Muscle layer of duodenum (tissue), 2 donors: Measurements from ENCODE around the gene OCLN.

Experiments
- H3K27ac ChIP-seq: one replicate; pipeline ENCODE4 v1.7.0; 2013; ENCODE audit warnings: mild to moderate bottlenecking, low read length
- H3K27me3 ChIP-seq: one replicate; pipeline ENCODE4 v1.7.0; 2013; ENCODE audit warnings: low read depth, mild to moderate bottlenecking, control low read depth, low read length
- H3K36me3 ChIP-seq, 2 donors: one replicate each; pipeline ENCODE4 v1.7.0; 2013; ENCODE audit warnings: low read length in 2 of 2, control low read depth in 1 of 2, mild to moderate bottlenecking in 1 of 2; ENCODE audit not compliant: insufficient read depth in 2 of 2, control insufficient read depth in 1 of 2
- H3K4me1 ChIP-seq, 2 donors: one replicate each; pipeline ENCODE4 v1.7.0; 2013; ENCODE audit warnings: low read length in 2 of 2, mild to moderate bottlenecking in 2 of 2, control low read depth in 1 of 2, moderate library complexity in 1 of 2; ENCODE audit not compliant: insufficient read depth in 2 of 2, control insufficient read depth in 1 of 2
- H3K4me3 ChIP-seq, 2 donors: one replicate each; pipeline ENCODE4 v1.7.0; 2013; ENCODE audit warnings: low read length in 2 of 2, low read depth in 1 of 2, mild to moderate bottlenecking in 1 of 2
- H3K9me3 ChIP-seq, 2 donors: one replicate each; pipeline ENCODE4 v1.7.0; 2013; ENCODE audit warnings: low read length in 2 of 2, control low read depth in 1 of 2, mild to moderate bottlenecking in 1 of 2; ENCODE audit not compliant: control insufficient read depth in 1 of 2
- donor health status: healthy.

Gene OCLN

DNA sequence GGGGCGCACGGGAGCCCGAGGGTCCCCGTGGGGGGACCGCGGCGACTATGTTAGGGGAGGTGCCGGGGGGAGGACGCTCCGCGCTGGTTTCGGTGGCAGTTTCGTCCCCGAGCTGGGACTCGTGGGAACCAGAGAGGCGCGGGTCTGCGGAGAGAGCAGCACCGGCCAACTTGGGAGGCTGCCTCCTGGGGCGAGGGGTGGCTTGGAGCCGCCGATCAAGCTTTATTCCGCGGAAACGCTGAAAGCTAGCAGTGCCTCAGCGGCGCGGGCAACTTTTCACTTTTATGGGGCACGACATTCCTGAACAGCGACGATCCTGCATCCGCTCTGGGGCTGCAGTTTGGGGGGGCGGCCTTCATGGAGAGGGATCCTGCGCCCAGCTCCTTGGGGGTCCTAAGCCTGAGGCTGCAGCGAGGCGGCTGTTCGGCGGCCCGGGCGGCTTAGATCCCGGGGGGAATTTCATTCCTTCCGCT is 369 bp downstream of the OCLN start:
- Histone ChIP-seq H3K36me3 (no peaks in the 10 kb centered on the region), H3K9me3 (no peaks in the 10 kb centered on the region), H3K4me1 (peaks cover 0 to 24% of the 10 kb centered on the region in 2 donors), H3K4me3 (peak overlapping the region; percentile 60 to 89), H3K27me3 (peaks cover 13% of the 10 kb centered on the region), H3K27ac (peak overlapping the region; percentile 75)

GRCh38 chr5:69493396-69494133 is 975 bp downstream of the OCLN start:
- Histone ChIP-seq H3K4me1 (peaks cover 0 to 24% of the 10 kb centered on the region in 2 donors), H3K27me3 (peaks cover 13% of the 10 kb centered on the region), H3K9me3 (no peaks in the 10 kb centered on the region), H3K4me3 (peak overlapping the region; percentile 60 to 89), H3K36me3 (no peaks in the 10 kb centered on the region), H3K27ac (peak overlapping the region; percentile 75)

GRCh38 chr5:69494452-69494851 is 1.9 kb downstream of the OCLN start:
- no peaks in the 10 kb centered on the region for H3K36me3 ChIP-seq
- H3K27me3 ChIP-seq, result peaks cover 13% of the 10 kb centered on the region
- no peak overlapping the region for H3K27ac ChIP-seq
- H3K4me3 ChIP-seq, result no peak overlapping the region
- no peaks in the 10 kb centered on the region for H3K9me3 ChIP-seq
- peaks cover 0 to 24% of the 10 kb centered on the region in 2 donors for H3K4me1 ChIP-seq

- no peaks in the 10 kb centered on the region for H3K36me3 ChIP-seq
- no peak overlapping the region for H3K27ac ChIP-seq
- no peak overlapping the region for H3K4me3 ChIP-seq
- H3K4me1 ChIP-seq, result peaks cover 0 to 22% of the 10 kb centered on the region in 2 donors
- H3K9me3 ChIP-seq, result no peaks in the 10 kb centered on the region
- H3K27me3 ChIP-seq, result peaks cover 10% of the 10 kb centered on the region
Observed at GRCh38 chr5:69497006-69497520, 4.5 kb downstream of the OCLN start.

DNA sequence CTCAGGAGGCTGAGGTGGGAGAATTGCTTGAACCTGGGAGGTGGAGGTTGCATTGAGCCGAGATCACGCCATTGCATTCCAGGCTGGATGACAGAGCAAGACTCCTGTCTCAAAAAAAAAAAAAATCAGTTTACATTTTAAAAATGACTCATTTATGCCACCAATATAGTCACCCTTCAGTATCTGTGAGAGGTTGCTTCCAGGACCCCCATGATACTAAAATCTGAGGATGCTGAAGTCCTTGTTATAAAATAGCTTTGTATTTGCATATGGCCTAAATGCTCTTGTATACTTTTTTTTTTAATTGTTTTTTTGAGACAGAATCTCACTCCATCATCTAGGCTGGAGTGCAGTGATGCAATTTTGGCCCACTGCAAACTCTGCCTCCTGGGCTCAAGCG is 5.8 kb downstream of the OCLN start:
- H3K4me1 ChIP-seq, result peaks cover 0 to 9% of the 10 kb centered on the region in 2 donors
- H3K4me3 ChIP-seq, result no peak overlapping the region
- no peaks in the 10 kb centered on the region for H3K9me3 ChIP-seq
- no peaks in the 10 kb centered on the region for H3K36me3 ChIP-seq
- H3K27me3 ChIP-seq, result peaks cover 6% of the 10 kb centered on the region
- no peak overlapping the region for H3K27ac ChIP-seq

DNA sequence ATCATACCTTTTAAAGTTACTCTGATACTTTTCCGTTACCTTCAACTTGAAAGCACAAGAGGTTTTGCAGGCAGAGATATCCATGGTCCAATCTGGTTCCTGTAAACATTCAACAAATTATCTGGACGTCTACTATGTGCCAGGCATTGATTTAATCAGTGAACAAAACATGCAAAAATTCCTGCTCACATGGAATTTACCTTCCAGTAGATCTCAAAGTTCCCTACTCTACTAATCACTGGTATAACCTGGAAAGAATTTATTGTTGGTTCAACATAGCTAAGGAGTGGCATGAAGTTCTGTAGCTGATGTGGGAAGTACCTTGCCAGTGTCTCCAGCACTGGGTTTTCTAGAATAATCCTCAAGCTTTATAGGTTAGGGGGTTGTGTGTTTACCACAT is 9.8 kb downstream of the OCLN start:
- Histone ChIP-seq H3K27me3 (no peaks in the 10 kb centered on the region), H3K27ac (no peak overlapping the region), H3K36me3 (no peaks in the 10 kb centered on the region), H3K4me1 (no peaks in the 10 kb centered on the region), H3K4me3 (no peak overlapping the region), H3K9me3 (no peaks in the 10 kb centered on the region)

DNA sequence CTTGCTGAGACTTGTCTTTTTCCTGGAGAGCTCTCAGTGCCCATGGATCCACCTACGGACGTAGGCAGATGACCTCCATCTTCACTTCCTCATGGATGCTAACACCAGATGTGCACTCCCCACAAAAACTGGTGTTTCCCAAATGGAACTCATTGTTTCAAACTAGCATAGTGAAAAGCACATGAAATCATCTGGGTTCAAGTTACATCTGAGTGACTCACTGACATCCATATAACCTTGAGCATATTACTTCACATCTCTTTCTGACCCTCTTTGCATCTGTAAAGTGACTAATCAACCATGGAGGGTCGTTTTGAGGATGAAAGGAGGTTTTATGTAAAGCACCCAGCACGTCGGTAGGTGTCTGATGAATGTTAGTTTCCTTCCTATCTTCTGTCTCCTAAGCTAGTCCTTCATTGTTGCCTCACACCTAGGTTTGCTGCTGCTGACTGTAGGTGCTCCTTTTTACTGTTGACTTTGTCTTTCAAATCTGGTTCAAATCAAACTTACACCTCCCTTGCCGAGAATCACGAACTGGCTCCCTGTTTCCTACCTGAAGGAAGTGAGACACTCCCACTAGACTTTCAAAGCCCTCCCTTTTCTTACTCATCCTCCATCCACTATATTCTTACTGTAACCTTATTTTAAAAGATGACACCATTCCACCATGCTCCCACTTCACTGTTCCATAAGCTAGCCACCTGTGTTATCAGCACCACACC is 10.3 kb downstream of the OCLN start:
- no peaks in the 10 kb centered on the region for H3K27me3 ChIP-seq
- no peak overlapping the region for H3K4me3 ChIP-seq
- H3K27ac ChIP-seq, result no peak overlapping the region
- no peaks in the 10 kb centered on the region for H3K9me3 ChIP-seq
- no peaks in the 10 kb centered on the region for H3K4me1 ChIP-seq
- no peaks in the 10 kb centered on the region for H3K36me3 ChIP-seq

- H3K9me3 ChIP-seq, result no peaks in the 10 kb centered on the region
- H3K27ac ChIP-seq, result no peak overlapping the region
- H3K4me3 ChIP-seq, result no peak overlapping the region
- H3K4me1 ChIP-seq, result no peaks in the 10 kb centered on the region
- H3K27me3 ChIP-seq, result no peaks in the 10 kb centered on the region
- H3K36me3 ChIP-seq, result no peaks in the 10 kb centered on the region
Observed at GRCh38 chr5:69504036-69504435, 11.4 kb downstream of the OCLN start.

DNA sequence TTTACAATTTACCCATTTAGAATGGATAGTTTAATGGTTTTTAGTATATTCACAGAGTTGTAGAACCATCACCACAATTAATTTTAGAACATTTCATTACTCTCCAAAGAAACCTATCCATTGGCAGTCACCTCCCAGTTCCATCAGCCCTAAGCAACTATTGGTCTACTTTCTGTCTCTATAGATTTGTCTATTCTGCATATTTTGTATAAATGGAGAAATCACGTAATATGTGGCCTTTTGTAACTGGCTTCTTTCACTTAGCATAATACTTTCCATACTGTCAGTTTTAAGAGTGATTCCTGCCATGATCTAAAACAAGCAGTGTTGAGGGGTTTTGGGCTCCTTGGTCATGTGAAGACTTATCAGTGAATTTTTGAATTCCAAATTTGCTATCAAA is 12.7 kb downstream of the OCLN start:
- no peaks in the 10 kb centered on the region for H3K36me3 ChIP-seq
- no peaks in the 10 kb centered on the region for H3K27me3 ChIP-seq
- no peaks in the 10 kb centered on the region for H3K9me3 ChIP-seq
- H3K4me1 ChIP-seq, result no peaks in the 10 kb centered on the region
- H3K4me3 ChIP-seq, result no peak overlapping the region
- no peak overlapping the region for H3K27ac ChIP-seq

- no peaks in the 10 kb centered on the region for H3K27me3 ChIP-seq
- H3K4me1 ChIP-seq, result no peaks in the 10 kb centered on the region
- H3K4me3 ChIP-seq, result no peak overlapping the region
- no peaks in the 10 kb centered on the region for H3K9me3 ChIP-seq
- no peaks in the 10 kb centered on the region for H3K36me3 ChIP-seq
- H3K27ac ChIP-seq, result no peak overlapping the region
Observed at GRCh38 chr5:69509212-69509611, 16.6 kb downstream of the OCLN start.

GRCh38 chr5:69510694-69511093 is 18.1 kb downstream of the OCLN start:
- Histone ChIP-seq H3K4me3 (no peak overlapping the region), H3K9me3 (no peaks in the 10 kb centered on the region), H3K36me3 (no peaks in the 10 kb centered on the region), H3K27me3 (no peaks in the 10 kb centered on the region), H3K4me1 (no peaks in the 10 kb centered on the region), H3K27ac (no peak overlapping the region)
